K562 (cell line): ENCODE data around the gene FIGNL1. TPM values are rescaled to one million over a fixed set of nuclear protein-coding genes. Genes with fewer than 3 reads are reported as not detected.

Experiments
- ATAC-seq: fragments of 200-7000 bp; cut with Tn5 transposase; 3 replicates; pipeline ENCODE4 v1.9.1; 2020; ENCODE audit warnings: moderate library complexity
- Bru-seq: library from RNA; stranded (reverse); fragments of 400-500 nt; gene quantifications from one replicate; lab custom pipeline; 2021; lab: Mats Ljungman, UMichigan
- BruChase-seq, 2 experiments: library from RNA; stranded (reverse); fragments of 400-500 nt; gene quantifications; one replicate each; lab custom pipeline; 2021; lab: Mats Ljungman, UMichigan
- BruUV-seq: library from RNA; stranded (reverse); fragments of 400-500 nt; replicated peaks from 2 replicates; lab custom pipeline; 2021; lab: Mats Ljungman, UMichigan
- CTCF ChIA-PET: fragments of 300-600 bp; formaldehyde crosslinking; extraction: SDS; loops from one replicate; lab custom pipeline; 2021; ENCODE audit warnings: low intra/inter-chr PET ratio; lab: Yijun Ruan, JAX
- POLR2A ChIA-PET: fragments of 300-600, 350-650 bp; sonication (Branson Sonifier 250); formaldehyde crosslinking; extraction: SDS; loops from one replicate; lab custom pipeline; 2021; ENCODE audit warnings: antibody characterized with exemption, inconsistent platforms; lab: Yijun Ruan, JAX
- DNase-seq, 4 experiments: peaks; one replicate each; pipeline versions ENCODE4 v3.0.0 to v3.0.0-alpha.2; 2011 to 2018; ENCODE audit warnings: low spot score in 3 of 4, mixed read lengths in 3 of 4; ENCODE audit errors: extremely low read depth in 1 of 4
- FAIRE-seq: peaks from 2 replicates; lab custom pipeline; 2011; peaks lifted over from hg19 to GRCh38; lab: Jason Lieb, UNC
- H2AFZ ChIP-seq: 2 replicates; pipeline ENCODE4 v1.6.0; 2011; ENCODE audit warnings: low read depth, low read length, control low read depth, inconsistent platforms
- H3K27ac ChIP-seq: fragments of 200-600 bp; 3 replicates; pipeline ENCODE4 v1.8.0; 2011; ENCODE audit warnings: low read depth, mild to moderate bottlenecking, control low read depth, inconsistent platforms, low read length, moderate library complexity, mixed read lengths; ENCODE audit errors: extremely low read depth
- H3K27me3 ChIP-seq, 2 experiments: fragments of 300-600 bp in 1 of 2; 2 replicates in 1 of 2; 3 replicates in 1 of 2; pipeline versions ENCODE4 v1.6.0 to v1.8.0; 2011; ENCODE audit warnings: inconsistent platforms in 2 of 2, low read length in 2 of 2, mild to moderate bottlenecking in 1 of 2, mixed read lengths in 1 of 2, moderate library complexity in 1 of 2; ENCODE audit not compliant: control insufficient read depth in 2 of 2, insufficient read depth in 2 of 2
- H3K36me3 ChIP-seq: fragments of 300-600 bp; 3 replicates; pipeline ENCODE4 v1.8.0; 2011; ENCODE audit warnings: mild to moderate bottlenecking, low read length, inconsistent platforms; ENCODE audit not compliant: control insufficient read depth, insufficient read depth
- H3K4me1 ChIP-seq, 2 experiments: fragments of 200-600 bp in 1 of 2; replicated peaks in 1 of 2; 2 replicates in 1 of 2; 3 replicates in 1 of 2; pipeline versions ENCODE4 v1.5.1 to v1.8.0; 2011; ENCODE audit warnings: inconsistent platforms in 2 of 2, low read length in 2 of 2, mild to moderate bottlenecking in 1 of 2, mixed read lengths in 1 of 2, moderate library complexity in 1 of 2; ENCODE audit not compliant: control insufficient read depth in 2 of 2, insufficient read depth in 2 of 2
- H3K4me2 ChIP-seq: 2 replicates; pipeline ENCODE4 v1.6.1; 2011; ENCODE audit warnings: low read length, control low read depth, inconsistent platforms, mixed read lengths; ENCODE audit not compliant: insufficient read depth
- H3K4me3 ChIP-seq: fragments of 200-600 bp; sonication (generic), shearing (Covaris generic); 2 replicates; pipeline ENCODE4 v1.5.1; 2016; ENCODE audit warnings: control low read depth, inconsistent platforms
- H3K79me2 ChIP-seq: fragments of 200-600 bp; 3 replicates; pipeline ENCODE4 v1.8.0; 2011; ENCODE audit warnings: low read length, inconsistent platforms; ENCODE audit not compliant: control insufficient read depth, insufficient read depth
- H3K9ac ChIP-seq, 2 experiments: 2 replicates each; pipeline versions ENCODE4 v1.6.0 to v1.6.1; 2011; ENCODE audit warnings: low read depth in 2 of 2, low read length in 2 of 2, control low read depth in 1 of 2, inconsistent platforms in 1 of 2, mild to moderate bottlenecking in 1 of 2, mixed read lengths in 1 of 2; ENCODE audit not compliant: insufficient read depth in 1 of 2
- H3K9me1 ChIP-seq: one replicate; pipeline ENCODE4 v1.6.0; 2011; ENCODE audit warnings: inconsistent platforms, mild to moderate bottlenecking, low read length, moderate library complexity; ENCODE audit not compliant: control insufficient read depth, insufficient read depth
- H3K9me3 ChIP-seq: replicated peaks from 2 replicates; pipeline ENCODE4 v1.5.1; 2011; ENCODE audit warnings: low read depth, low read length, inconsistent platforms; ENCODE audit not compliant: control insufficient read depth, insufficient read depth
- H4K20me1 ChIP-seq: replicated peaks from 2 replicates; pipeline ENCODE4 v1.6.1; 2011; ENCODE audit warnings: low read length, inconsistent platforms, mixed read lengths; ENCODE audit not compliant: control insufficient read depth, insufficient read depth
- BDP1 ChIP-seq: IDR thresholded peaks from 3 replicates; pipeline ENCODE4 v1.6.1; 2011; ENCODE audit not compliant: insufficient read length, insufficient read depth
- HOXB6 ChIP-seq: fragments of 250-450 bp; sonication (Bioruptor Pico); IDR thresholded peaks from 2 replicates; pipeline ENCODE4 v1.5.1; 2022; ENCODE audit warnings: mild to moderate bottlenecking, borderline replicate concordance
- SMAD3 ChIP-seq: fragments of 450-650 bp; formaldehyde crosslinking; conservative IDR thresholded peaks from 2 replicates; pipeline ENCODE4 v1.4.0; 2020; ENCODE audit warnings: mild to moderate bottlenecking
- TAF15 ChIP-seq: fragments of 200-400 bp; formaldehyde crosslinking; IDR thresholded peaks from 2 replicates; pipeline ENCODE4 v1.6.1; 2017; ENCODE audit warnings: mild to moderate bottlenecking, low read depth, low read length, moderate library complexity
- ZNF324 ChIP-seq: fragments of 250-450 bp; sonication (Bioruptor Pico); IDR thresholded peaks from 2 replicates; pipeline ENCODE4 v1.4.0; 2020; ENCODE audit warnings: mild to moderate bottlenecking
- ZNF707 ChIP-seq: fragments of 250-450 bp; sonication (Bioruptor Pico); conservative IDR thresholded peaks from 2 replicates; pipeline ENCODE4 v1.8.0; 2022; ENCODE audit warnings: inconsistent platforms, mild to moderate bottlenecking, moderate library complexity
- WGBS: fragments of 100-300 bp; shearing (Covaris generic); methylation state at CpG from one replicate; pipeline ENCODE4 v1.1.6; 2016; ENCODE audit warnings: low coverage, mixed read lengths; ENCODE audit not compliant: insufficient coverage; ENCODE audit errors: missing lambda C conversion rate; 5-methylcytosine and 5-hydroxymethylcytosine counted together
- in situ Hi-C: fragments of 300-500 bp; cut with MboI; formaldehyde crosslinking; loops from 4 replicates; pipeline ENCODE4 v1.15.0; 2018; ENCODE audit warnings: inconsistent platforms, mixed read lengths
- intact Hi-C: fragments of 100-400 bp; cut with micrococcal nuclease; formaldehyde crosslinking; loops from 2 replicates; pipeline ENCODE4 v1.14.2; 2022
- long read RNA-seq, 3 experiments: library from polyadenylated mRNA in 2 of 3; library from RNA in 1 of 3; unstranded in 2 of 3; stranded (forward) in 1 of 3; transcript quantifications; one replicate each; pipeline ENCODE4 v2.0.0, GENCODE V29; 2019 to 2022
- polyA minus RNA-seq, 3 experiments: library from RNA; depleted of rRNA, polyadenylated mRNA; stranded (reverse); fragments of >200 nt; gene quantifications; 2 replicates each; pipeline ENCODE4 v1.2.3, GENCODE V29; 2011
- polyA plus RNA-seq, 8 experiments: library from polyadenylated mRNA; depleted of rRNA in 4 of 8; stranded (reverse) in 5 of 8; unstranded in 3 of 8; fragments of >200 nt; fragmentation: Nextera tagmentation in 2 of 8; fragmentation: Illumina TruSeq in 1 of 8; extraction: Ambion mirVana in 2 of 8; extraction: Trizol in 1 of 8; gene quantifications; 2 replicates each; pipeline versions ENCODE4 v1.2.1 to v1.2.3, GENCODE V29; 2011 to 2014; ENCODE audit warnings: inconsistent platforms in 1 of 8, missing spikeins in 1 of 8
- total RNA-seq, 7 experiments: library from RNA; depleted of rRNA in 6 of 7; stranded (reverse); fragments of >200 nt in 6 of 7; fragmentation: Illumina TruSeq in 2 of 7; extraction: Trizol in 2 of 7; gene quantifications; 2 replicates each; pipeline versions ENCODE4 v1.2.1 to v1.2.3, GENCODE V29; 2011 to 2021; ENCODE audit warnings: low replicate concordance in 1 of 7

FIGNL1 gene, protein sequence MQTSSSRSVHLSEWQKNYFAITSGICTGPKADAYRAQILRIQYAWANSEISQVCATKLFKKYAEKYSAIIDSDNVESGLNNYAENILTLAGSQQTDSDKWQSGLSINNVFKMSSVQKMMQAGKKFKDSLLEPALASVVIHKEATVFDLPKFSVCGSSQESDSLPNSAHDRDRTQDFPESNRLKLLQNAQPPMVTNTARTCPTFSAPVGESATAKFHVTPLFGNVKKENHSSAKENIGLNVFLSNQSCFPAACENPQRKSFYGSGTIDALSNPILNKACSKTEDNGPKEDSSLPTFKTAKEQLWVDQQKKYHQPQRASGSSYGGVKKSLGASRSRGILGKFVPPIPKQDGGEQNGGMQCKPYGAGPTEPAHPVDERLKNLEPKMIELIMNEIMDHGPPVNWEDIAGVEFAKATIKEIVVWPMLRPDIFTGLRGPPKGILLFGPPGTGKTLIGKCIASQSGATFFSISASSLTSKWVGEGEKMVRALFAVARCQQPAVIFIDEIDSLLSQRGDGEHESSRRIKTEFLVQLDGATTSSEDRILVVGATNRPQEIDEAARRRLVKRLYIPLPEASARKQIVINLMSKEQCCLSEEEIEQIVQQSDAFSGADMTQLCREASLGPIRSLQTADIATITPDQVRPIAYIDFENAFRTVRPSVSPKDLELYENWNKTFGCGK
- total RNA-seq (2011; cell fraction: chromatin; rRNA removed; ENCODE audit: low replicate concordance): 11.5 and 48.7 TPM in 2 replicates
- 9.8 and 12.1 TPM in 2 replicates for total RNA-seq (2011; cell fraction: nucleolus; rRNA removed)
- 19.5 TPM in 2 replicates for total RNA-seq (2011; cell fraction: nucleoplasm; rRNA removed)
- 21.6 and 24.1 TPM in 2 replicates for total RNA-seq (2014; rRNA removed)
- total RNA-seq (2014; rRNA removed; fragmentation: Illumina TruSeq; extraction: Trizol): 42.4 and 48.3 TPM in 2 replicates
- total RNA-seq (2015; rRNA removed; fragmentation: Illumina TruSeq; extraction: Trizol): 42.4 and 46.7 TPM in 2 replicates
- total RNA-seq (2021): 25.8 and 28.3 TPM in 2 replicates
- polyA plus RNA-seq (2011; rRNA removed): 37.6 and 48.3 TPM in 2 replicates
- polyA plus RNA-seq (2011; cell fraction: cytosol; rRNA removed): 16.0 and 25.1 TPM in 2 replicates
- polyA plus RNA-seq (2011; cell fraction: nucleus; rRNA removed): 28.2 and 31.2 TPM in 2 replicates
- polyA plus RNA-seq (2012): 21.0 and 22.9 TPM in 2 replicates
- polyA plus RNA-seq (2014; fragmentation: Illumina TruSeq; extraction: Trizol): 28.5 and 30.7 TPM in 2 replicates
- polyA plus RNA-seq (2014; fragmentation: Nextera tagmentation; extraction: Ambion mirVana): 10 to 100 TPM; 15.5 to 22.7 TPM
- polyA plus RNA-seq (2014; rRNA removed): 27.6 and 29.4 TPM in 2 replicates
- 48.9 and 55.0 TPM in 2 replicates for polyA minus RNA-seq (2011; rRNA and poly(A)+ RNA removed)
- 14.7 and 21.5 TPM in 2 replicates for polyA minus RNA-seq (2011; cell fraction: cytosol; rRNA and poly(A)+ RNA removed)
- polyA minus RNA-seq (2011; cell fraction: nucleus; rRNA and poly(A)+ RNA removed): 18.3 and 29.4 TPM in 2 replicates
- Bru-seq, nascent RNA: percentile 70 among the genes with signal in this experiment
- percentile 79 among the genes with signal in this experiment for BruChase-seq, experiment 1, labeled RNA remaining after a 2-hour chase
- BruChase-seq, experiment 2, labeled RNA remaining after a 6-hour chase: percentile 84 among the genes with signal in this experiment
- long read RNA-seq, experiment 1, transcript FIGNL1-214 (2 exons, 3,259 nt): minor isoform, 5 of 117 reads
- long read RNA-seq, experiment 1, transcript FIGNL1-205 (4 exons, 582 nt): minor isoform, 8 of 117 reads
- long read RNA-seq, experiment 1, transcript FIGNL1-210 (5 exons, 572 nt): minor isoform, 5 of 117 reads
- long read RNA-seq, experiment 1, transcript FIGNL1-213 (3 exons, 3,368 nt): major isoform, 11 of 117 reads
- long read RNA-seq, experiment 1, partial matches to known transcripts: 11 of 117 reads
- long read RNA-seq, experiment 1, other reads (novel, unspliced or antisense): 69 of 117 reads
- long read RNA-seq, experiment 2, partial matches to known transcripts: 0 of 14 reads
- long read RNA-seq, experiment 2, other reads (novel, unspliced or antisense): 13 of 14 reads
- long read RNA-seq, experiment 3, transcript FIGNL1-213 (3 exons, 3,368 nt): major isoform, 5 of 13 reads
- long read RNA-seq, experiment 3, partial matches to known transcripts: 1 of 13 reads
- long read RNA-seq, experiment 3, other reads (novel, unspliced or antisense): 3 of 13 reads

DNA sequence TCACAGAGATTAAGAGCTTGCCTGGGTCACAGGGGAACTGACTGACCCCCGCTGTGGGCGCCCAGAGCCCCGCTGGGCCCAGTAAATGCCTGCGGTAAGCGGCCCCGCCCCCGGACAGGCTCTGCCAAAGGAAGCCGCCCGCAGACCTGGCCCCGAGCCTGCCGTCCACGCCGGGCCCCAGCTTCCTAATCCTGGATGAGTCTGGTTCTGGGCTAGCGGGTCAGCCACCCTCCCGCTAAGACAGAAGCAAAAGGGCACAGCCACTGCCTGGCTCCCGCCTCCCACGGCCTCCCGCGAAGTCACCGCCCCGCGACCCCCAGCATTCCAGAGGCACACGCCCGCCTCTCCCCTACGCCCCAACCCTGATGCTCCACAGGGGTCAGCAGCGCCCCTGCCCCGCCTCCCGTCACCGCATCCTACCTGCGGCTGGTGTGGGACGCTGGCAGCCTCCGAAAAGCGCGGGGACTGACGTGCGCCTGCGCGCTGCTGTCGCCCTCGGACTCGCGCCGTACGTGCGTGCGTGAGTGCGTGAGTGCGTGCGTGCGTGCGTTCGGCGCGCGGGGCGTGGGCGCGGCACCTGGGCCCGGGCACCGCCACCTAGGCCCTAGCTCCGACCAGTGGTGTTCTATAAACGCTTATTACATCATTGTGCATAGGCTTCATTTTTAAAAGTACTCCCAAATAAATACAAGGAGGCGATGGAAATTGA lies at the start of gene FIGNL1:
Gene FIGNL1, minus strand, starts transcription at position 470 of the 709 bp plus-strand sequence. CDS start 3,063 bp downstream, outside the sequence.
- H3K27me3 ChIP-seq: peaks cover 6% of the 10 kb centered on the region in 2 experiments; a peak in 4 of 5 replicates
- peak within 1 kb of the TSS; percentile 75 for H3K27ac ChIP-seq
- in situ Hi-C loops: loop anchor here (10.0 kb wide), 1 partner anchor 695 kb away; no protein-coding TSS in a partner anchor
- WGBS: 0% methylated on average over 47 of the region's 63 CpGs
- H2AFZ ChIP-seq: peak within 1 kb of the TSS; percentile 95
- H3K36me3 ChIP-seq: peaks cover 27% of the 10 kb centered on the region
- intact Hi-C loops: no loop called here
- FAIRE-seq (peak; percentile 44), ATAC-seq (peak; percentile 99), DNase-seq (peak; percentile 80 to 89 (median 84))
- no peaks in the 10 kb centered on the region for H3K9me3 ChIP-seq
- BruUV-seq: no TSS peak
- ChIA-PET CTCF (no interaction called here), POLR2A (interaction anchor here (0.7 to 1.4 kb wide), 4 partner anchors 12 to 684 kb away, joined by 3 to 5 read pairs (median 4); no protein-coding TSS in a partner anchor)
- peaks cover 3 to 12% of the 10 kb centered on the region in 2 experiments; a peak in 4 of 5 replicates for H3K4me1 ChIP-seq
- no peaks in the 10 kb centered on the region for H3K9me1 ChIP-seq
- peak within 1 kb of the TSS; percentile 76 to 96 for H3K9ac ChIP-seq
- H3K4me3 ChIP-seq: peak within 1 kb of the TSS; percentile 73
- no peaks in the 10 kb centered on the region for H4K20me1 ChIP-seq
- H3K4me2 ChIP-seq: peak within 1 kb of the TSS; percentile 87
- H3K79me2 ChIP-seq: peaks cover 25% of the 10 kb centered on the region
- TF ChIP-seq BDP1 (no peak), TAF15 (no peak), HOXB6 (CRISPR knock-in tag) (no peak), ZNF324 (no peak), SMAD3 (no peak), ZNF707 (CRISPR knock-in tag) (no peak)
